NCI-H2081 (cell line): ENCODE measurements around the gene USPL1.
"Not testable (repeated sequence)": the region's sequence is repeated elsewhere in the genome, so short reads cannot be mapped to it uniquely, and the experiment has no call there.

Experiments used
- DNase-seq, 2 experiments: peaks; one replicate each; lab custom pipeline; 2025; lab: John Stamatoyannopoulos, UW

The USPL1 gene

DNA sequence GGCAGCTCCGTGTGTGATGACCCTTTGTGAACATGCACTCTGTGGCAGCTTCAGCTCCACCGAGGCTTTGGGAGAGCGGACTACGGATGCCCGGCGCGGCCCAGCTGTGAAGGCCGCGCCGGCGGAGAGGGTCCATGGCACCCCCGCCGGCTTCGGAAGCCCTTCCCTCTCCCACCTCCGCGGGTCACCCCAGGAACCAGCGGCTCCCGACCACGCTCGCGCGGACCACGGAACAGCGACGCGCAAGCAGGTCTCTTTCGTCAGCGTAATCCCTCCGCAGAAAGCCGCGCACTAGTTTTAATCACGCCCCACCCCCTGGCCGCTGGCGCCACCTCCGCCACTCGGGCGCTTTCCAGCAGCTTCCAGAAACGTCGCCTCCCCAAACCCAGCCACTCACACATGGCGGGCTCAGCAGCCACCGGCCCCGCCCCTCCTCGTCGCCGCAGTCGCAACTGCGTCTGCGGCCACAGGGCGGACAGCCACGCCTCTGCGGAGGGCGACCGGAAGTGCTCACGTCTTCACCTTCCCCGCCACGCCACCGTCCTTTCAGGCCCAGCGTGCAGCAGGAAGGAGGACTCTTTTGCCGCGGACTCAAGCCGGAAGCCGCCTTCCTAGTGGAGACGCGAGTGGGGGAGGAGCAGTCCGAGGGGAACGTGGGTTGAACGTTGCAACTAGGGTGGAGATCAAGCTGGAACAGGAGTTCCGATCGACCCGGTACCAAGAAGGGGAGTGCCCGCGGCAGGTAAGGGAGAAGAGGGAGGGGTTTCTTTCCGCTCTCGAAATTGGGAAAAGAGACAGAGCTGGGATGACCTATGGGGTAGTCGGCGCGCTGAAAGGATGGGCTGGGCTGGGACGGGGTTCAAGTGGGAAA, at the start of gene USPL1:
USPL1 (plus strand) TSS at position 606 of the 871 bp plus-strand sequence. CDS start 3,221 bp downstream, outside the sequence.
- peak; percentile 96 to 97 for DNase-seq

GRCh38 chr13:30569901-30570576, 47.7 kb upstream of the USPL1 start:
- no peak for DNase-seq

DNA sequence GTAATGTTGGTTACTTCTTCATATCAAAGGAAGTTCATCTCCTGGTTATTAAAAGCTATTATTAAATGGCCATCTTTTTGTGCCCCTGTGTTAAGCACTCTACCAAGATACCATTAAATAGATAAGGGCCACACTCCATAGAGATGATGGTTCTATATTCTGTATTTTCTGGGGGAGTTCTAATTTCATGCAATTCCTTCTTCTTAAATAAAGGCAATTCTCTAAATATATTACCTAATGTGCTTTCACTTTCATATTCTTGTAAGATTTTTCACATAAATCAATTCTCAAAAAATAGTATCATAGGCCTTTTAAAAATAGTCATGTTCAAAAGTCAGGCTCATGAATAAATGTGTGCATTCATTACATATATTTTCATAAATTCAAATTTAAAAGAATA, 47.0 kb upstream of the USPL1 start:
- DNase-seq = no peak

DNA sequence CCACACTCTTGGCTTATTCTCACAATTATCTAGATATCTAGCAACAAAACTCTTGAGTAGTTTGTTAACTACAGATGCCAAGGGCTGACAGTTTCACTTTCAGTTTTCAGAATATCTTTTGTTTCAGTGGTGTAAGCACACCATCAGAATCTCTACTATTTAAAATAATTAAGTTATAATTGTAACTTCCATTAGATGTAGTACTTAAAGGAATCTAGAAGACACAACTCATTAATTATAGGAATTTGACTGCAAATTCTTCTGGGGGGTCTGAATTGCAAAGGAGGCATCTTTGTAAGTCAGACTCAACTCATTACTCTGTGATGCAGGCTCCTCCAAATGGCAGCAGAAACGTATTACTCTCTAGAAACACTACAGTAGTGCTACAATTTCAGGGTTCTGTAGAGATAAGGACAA, 44.9 kb upstream of the USPL1 start:
- no peak for DNase-seq

DNA sequence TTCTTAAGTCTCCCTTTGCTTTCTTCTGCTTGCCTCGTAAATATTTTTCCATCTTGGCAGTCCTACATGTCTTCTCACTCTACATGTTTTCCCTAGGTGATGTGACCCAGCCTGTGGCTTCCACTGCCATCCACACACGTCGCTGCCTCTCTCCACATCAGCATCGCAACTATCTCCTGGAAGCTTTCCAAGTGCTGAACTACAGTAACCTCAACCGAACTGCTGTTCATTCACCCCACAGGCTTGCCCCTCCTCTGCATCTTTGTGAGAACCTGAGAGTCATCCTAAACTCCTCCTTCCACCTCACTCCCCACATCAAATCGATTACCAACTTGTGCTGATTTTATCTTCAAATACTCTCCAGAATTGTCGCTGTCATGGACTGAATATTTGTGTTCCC, 41.2 kb upstream of the USPL1 start:
- DNase-seq = no peak

DNA sequence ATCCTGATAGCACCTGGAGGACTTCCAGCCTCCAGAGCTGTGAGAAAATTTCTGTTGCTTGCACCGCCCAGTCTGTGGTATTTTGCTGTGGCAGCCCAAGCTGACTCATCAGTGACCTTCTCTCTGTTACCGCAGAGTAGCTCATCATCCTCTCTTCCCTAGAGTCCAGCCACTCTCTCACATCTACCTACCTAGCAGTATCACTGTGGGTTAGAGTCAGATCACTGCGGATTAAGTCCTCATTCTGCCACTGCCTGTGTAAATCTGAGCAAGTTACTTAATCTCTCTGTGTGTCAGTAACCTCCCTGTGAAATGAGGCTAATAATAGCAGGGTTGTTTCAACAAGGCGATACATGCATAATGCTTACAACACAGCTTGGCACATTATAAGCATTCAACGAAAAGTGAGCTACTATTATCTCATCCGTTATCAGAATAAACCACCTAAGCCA, 40.3 kb upstream of the USPL1 start:
- DNase-seq = no peak

DNA sequence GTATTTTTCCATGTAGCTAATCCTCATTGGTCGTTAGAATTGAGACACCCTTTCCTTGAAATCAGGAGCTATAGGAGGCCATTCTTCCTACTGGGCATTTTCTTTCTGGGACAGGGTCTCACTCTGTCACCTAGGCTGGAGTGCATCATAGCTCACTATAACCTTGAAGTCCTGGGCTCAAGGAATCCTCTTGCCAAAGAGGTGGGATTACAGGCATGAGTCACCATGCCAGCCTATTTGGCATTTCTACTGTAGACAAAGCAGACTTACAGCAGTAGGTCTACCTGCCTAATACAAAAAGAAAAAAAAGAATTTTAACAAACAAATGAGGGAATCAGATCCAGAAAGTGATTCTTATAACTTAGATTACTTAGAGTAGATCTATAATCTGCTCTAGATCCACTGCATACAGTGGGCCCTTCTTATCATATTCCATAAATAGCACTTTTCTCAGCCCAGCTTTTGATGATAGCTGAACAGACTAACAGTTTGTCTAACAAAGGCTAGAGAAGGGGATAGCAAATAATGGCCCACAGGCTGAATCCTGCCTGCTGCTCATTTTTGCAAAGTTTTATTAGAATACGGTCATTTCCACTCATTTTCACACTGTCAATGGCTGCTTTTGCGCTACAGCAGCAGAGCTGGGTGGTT, 36.7 kb upstream of the USPL1 start:
- DNase-seq = no peak

DNA sequence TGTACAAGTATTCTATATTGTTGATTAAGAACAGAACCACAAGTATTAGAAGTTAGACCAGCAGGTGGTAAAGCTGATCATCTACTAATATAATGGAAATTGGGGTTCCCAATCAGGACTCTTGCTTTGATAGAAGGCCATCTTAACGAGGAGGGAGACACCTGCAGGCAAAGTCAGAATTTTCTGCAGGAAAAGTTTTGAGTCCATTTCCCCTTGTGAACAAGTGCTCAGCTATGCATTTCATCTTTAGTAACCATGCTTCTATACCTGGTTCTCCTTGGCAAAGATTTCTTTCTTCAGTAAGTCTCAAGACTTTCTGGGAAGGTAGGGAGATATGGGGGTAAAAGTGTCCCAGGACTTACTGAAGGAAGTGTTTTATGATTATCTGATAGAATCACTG, 36.1 kb upstream of the USPL1 start:
- no peak for DNase-seq

GRCh38 chr13:30584051-30584731, 33.5 kb upstream of the USPL1 start:
- DNase-seq = no peak

DNA sequence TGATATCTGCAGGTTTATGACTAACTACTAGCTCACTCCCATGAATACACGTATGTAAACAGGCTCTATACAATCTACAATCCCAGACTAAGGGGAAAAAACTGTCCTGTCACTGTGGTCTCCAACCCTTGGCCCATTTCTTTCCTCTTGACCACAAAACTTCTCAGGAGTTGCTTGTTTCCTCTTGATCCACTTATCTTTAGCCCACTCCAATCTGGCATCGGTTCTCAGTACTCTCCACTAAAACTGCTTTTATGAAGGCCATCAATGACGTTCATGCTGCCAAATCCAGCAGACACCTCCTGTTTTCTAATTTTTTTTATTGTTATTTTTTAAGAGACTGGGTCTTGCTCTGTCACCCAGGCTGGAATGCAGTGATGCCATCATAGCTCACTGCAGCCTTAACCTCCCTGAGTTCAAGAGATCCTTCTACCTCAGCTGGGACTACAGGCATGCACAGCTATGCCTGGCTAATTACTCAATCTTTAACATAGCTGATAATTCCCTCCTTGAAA, 31.9 kb upstream of the USPL1 start:
- DNase-seq = no peak

DNA sequence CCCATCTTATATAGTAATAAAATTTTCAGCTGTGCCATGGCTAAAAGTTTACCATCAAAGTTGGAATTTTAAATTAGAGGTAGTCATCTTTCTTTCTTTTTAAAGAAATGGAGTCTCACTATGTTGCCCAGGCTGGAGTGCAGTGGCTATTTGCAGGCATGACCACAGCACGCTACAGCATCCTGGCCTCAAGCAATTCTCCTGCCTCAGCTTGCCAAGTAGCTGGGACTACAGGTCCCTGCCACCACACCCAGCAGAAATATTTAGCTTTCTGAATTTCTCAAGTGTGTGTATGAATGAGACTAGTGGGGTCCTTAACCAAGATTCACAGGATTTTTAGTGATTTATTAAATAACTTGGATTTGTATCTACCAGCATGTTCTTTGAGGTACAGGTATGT, 30.5 kb upstream of the USPL1 start:
- DNase-seq = no peak

DNA sequence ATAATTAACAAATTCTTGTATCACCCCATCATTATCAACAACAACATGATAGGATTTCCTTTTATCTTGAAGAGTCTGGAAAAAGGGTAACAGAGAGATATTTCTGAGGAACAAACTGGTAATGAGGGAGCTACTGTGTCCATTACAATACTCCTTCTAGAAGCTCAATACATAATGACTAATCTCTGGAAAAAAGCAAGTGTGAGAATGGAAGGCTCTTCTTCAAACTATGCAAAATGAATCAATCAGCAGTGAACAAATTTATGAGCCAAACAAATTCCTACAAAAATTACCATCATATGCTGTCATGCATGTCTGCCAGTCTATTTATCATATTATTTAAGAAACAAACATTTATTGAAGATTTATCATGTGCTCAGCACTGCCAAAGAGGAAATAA, 30.0 kb upstream of the USPL1 start:
- no peak for DNase-seq

GRCh38 chr13:30593001-30593400, 24.7 kb upstream of the USPL1 start:
- DNase-seq = no peak

DNA sequence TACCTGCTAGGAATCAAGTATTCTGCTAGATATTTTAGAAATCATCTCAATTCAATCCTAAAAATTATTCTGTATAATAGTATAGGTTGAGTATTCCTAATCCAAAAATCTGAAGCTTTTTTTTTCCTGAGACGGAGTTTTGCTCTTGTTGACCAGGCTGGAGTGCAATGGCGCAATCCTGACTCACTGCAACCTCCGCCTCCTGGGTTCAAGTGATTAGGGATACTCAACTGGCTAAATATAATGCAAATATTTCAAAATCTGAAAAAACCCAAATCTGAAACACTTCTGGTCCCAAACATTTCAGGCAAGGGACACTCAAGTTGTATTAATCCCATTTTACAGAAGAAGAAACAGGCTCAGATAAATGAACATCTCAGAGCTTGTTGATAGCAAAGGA, 17.2 kb upstream of the USPL1 start:
- DNase-seq = no peak

DNA sequence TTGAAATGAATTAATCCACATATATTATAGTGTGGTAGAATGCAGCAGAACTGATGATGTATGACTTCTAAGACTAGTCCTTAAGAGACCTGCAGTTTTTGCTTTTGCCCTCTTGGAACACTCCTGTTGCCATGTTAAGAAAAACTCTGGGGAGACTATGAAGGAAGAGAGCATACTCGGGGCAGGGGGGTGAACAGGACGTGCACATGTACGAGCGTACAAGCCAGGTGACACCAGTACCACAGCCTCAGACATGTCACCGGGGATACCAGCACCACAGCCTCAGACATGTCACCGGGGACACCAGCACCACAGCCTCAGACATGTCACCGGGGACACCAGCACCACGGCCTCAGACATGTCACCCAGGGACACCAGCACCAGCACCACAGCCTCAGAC, 15.9 kb upstream of the USPL1 start:
- DNase-seq = no peak

DNA sequence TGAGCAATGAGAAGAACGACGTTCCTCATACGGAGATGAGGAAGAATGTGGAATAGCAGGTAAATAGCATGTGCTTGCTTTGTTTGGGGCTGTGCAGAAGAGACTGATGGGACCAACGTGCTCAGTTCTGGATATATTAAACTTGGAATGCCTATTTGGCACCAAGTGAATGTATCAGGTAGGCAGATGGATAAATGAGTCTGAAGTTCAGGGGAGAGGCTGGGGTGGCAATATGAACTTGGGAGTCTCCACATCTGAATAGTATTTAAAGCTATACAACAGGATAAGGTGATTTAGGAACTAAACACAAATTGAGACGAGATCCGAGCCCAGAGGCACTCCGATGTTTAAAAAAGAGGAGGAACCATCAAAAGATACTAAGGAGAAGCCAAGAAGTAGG, 12.7 kb upstream of the USPL1 start:
- no peak for DNase-seq

DNA sequence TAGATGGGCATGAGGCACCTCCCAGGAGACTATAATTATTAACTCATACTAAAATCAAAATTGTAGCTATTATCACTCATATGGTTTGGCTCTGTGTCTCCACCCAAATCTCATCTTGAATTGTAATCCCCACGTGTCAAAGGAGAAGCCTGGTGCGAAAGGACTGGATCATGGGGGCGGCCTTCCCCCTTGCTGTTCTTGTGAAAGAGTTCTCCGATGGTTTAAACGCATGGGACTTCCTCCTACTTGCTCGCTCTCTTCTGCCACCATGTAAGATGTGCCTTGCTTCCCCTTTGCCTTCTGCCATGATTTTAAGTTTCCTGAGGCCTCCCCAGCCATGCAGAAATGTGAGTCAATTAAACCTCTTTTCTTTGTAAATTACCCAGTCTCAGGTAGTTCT, 10.5 kb upstream of the USPL1 start:
- not testable (repeated sequence) for DNase-seq

- DNase-seq = no peak
These were observed 9.8 kb upstream of the USPL1 start for GRCh38 chr13:30607908-30608307.

DNA sequence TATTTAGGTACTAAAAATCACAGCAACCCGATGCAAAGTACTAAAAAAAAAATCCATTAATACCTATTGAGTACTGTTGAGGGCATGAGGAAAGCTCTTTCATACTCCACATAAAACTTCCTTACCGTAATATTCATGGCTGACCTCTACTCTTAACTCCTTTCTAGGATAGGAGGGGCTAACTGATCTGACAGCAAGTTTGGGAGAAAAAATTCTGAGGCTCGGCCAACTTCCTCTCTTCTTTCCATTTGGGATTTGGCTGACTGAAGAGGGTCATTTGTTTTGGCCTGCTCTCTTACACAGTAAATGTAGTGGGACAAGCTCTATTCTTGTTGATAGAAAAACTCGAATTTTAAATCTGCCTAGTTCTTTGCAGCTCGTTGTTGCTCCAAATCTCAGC, 9.4 kb upstream of the USPL1 start:
- no peak for DNase-seq

- DNase-seq = no peak
These were observed 7.4 kb upstream of the USPL1 start for GRCh38 chr13:30610311-30610710.

- no peak for DNase-seq
These were observed 2.2 kb upstream of the USPL1 start for GRCh38 chr13:30615481-30615865.
